Eye (tissue), 1 donor: ENCODE measurements around the gene SLC1A3.
"Not testable (repeated sequence)": the region's sequence is repeated elsewhere in the genome, so short reads cannot be mapped to it uniquely, and the experiment has no call there.

Experiments
- DNase-seq: peaks from one replicate; pipeline ENCODE4 v3.0.0-alpha.2; 2015

The SLC1A3 gene

GRCh38 chr5:36606428-36607113, at the start of gene SLC1A3:
TSS of gene SLC1A3 (plus strand) at chr5:36606606. CDS start at chr5:36608424, 1,818 bp downstream.
- peak; percentile 94 for DNase-seq

GRCh38 chr5:36558641-36559040, 47.8 kb upstream of the SLC1A3 start:
- DNase-seq: no peak

- DNase-seq: no peak
These were observed 44.8 kb upstream of the SLC1A3 start for GRCh38 chr5:36561601-36562000.

GRCh38 chr5:36569491-36569890, 36.9 kb upstream of the SLC1A3 start:
- DNase-seq: no peak

GRCh38 chr5:36570301-36571095, 35.9 kb upstream of the SLC1A3 start:
- peak; percentile 39 for DNase-seq

GRCh38 chr5:36571401-36572042, 34.9 kb upstream of the SLC1A3 start:
- no peak for DNase-seq

- DNase-seq: no peak
These were observed 33.0 kb upstream of the SLC1A3 start for GRCh38 chr5:36573438-36573837.

- DNase-seq: no peak
These were observed 31.0 kb upstream of the SLC1A3 start for GRCh38 chr5:36575361-36575781.

GRCh38 chr5:36576721-36577120, 29.7 kb upstream of the SLC1A3 start:
- DNase-seq: no peak

- DNase-seq: not testable (repeated sequence)
These were observed 26.5 kb upstream of the SLC1A3 start for GRCh38 chr5:36579858-36580257.

GRCh38 chr5:36581070-36581469, 25.3 kb upstream of the SLC1A3 start:
- no peak for DNase-seq

GRCh38 chr5:36584009-36584875, 22.2 kb upstream of the SLC1A3 start:
- DNase-seq: peak; percentile 25

GRCh38 chr5:36585701-36586100, 20.7 kb upstream of the SLC1A3 start:
- DNase-seq: no peak

- DNase-seq: no peak
These were observed 19.1 kb upstream of the SLC1A3 start for GRCh38 chr5:36587354-36587753.

GRCh38 chr5:36589735-36590134, 16.7 kb upstream of the SLC1A3 start:
- DNase-seq: not testable (repeated sequence)

GRCh38 chr5:36590513-36591286, 15.7 kb upstream of the SLC1A3 start:
- peak; percentile 39 for DNase-seq

- DNase-seq: no peak
These were observed 12.5 kb upstream of the SLC1A3 start for GRCh38 chr5:36593867-36594266.

GRCh38 chr5:36596247-36596646, 10.2 kb upstream of the SLC1A3 start:
- DNase-seq: no peak

GRCh38 chr5:36596756-36597155, 9.7 kb upstream of the SLC1A3 start:
- no peak for DNase-seq

GRCh38 chr5:36598045-36598444, 8.4 kb upstream of the SLC1A3 start:
- no peak for DNase-seq

- no peak for DNase-seq
These were observed 6.2 kb upstream of the SLC1A3 start for GRCh38 chr5:36599986-36600779.
